SU-DHL-6 (cell line): ENCODE measurements around the gene XPO6.

Source experiments
- H2AFZ ChIP-seq: fragments of 200-600 bp; sonication (generic); 2 replicates; pipeline ENCODE4 v1.6.1; 2014; ENCODE audit warnings: low read depth, mild to moderate bottlenecking, moderate library complexity, mixed read lengths, antibody characterized with exemption, low read length; ENCODE audit not compliant: severe bottlenecking
- H3F3A ChIP-seq: fragments of 200-600 bp; shearing (Covaris generic); 2 replicates; pipeline ENCODE4 v1.6.0; 2016; ENCODE audit warnings: antibody characterized with exemption, mild to moderate bottlenecking; ENCODE audit not compliant: insufficient read depth
- H3K27ac ChIP-seq: fragments of 200-600 bp; sonication (generic); 2 replicates; pipeline ENCODE4 v1.5.1; 2016; ENCODE audit warnings: low read depth, mild to moderate bottlenecking, low read length, moderate library complexity, mixed read lengths
- H3K27me3 ChIP-seq: fragments of 200-600 bp; sonication (generic), shearing (Covaris generic); 2 replicates; pipeline ENCODE4 v1.6.0; 2014; ENCODE audit warnings: mild to moderate bottlenecking, low read length
- H3K36me3 ChIP-seq: fragments of 200-600 bp; sonication (generic); 2 replicates; pipeline ENCODE4 v1.6.1; 2014; ENCODE audit warnings: mild to moderate bottlenecking, low read length, mixed read lengths
- H3K4me2 ChIP-seq: fragments of 300-600, 200-600 bp; shearing (Covaris generic), sonication (generic); 2 replicates; pipeline ENCODE4 v1.6.0; 2014; ENCODE audit warnings: low read length, low read depth, mild to moderate bottlenecking; ENCODE audit not compliant: poor library complexity, severe bottlenecking
- H3K4me3 ChIP-seq: fragments of 200-600 bp; sonication (generic); 2 replicates; pipeline ENCODE4 v1.5.1; 2014; ENCODE audit warnings: antibody characterized with exemption, low read length, mild to moderate bottlenecking, mixed read lengths; ENCODE audit not compliant: insufficient read depth, poor library complexity, severe bottlenecking
- H3K79me2 ChIP-seq: fragments of 200-600 bp; sonication (generic); 2 replicates; pipeline ENCODE4 v1.6.1; 2014; ENCODE audit warnings: mild to moderate bottlenecking, low read length, moderate library complexity; ENCODE audit not compliant: insufficient read depth
- H3K9ac ChIP-seq: fragments of 200-600 bp; sonication (generic); 2 replicates; pipeline ENCODE4 v1.7.0; 2014; ENCODE audit warnings: mild to moderate bottlenecking, low read length
- H3K9me2 ChIP-seq: fragments of 200-600 bp; sonication (generic); replicated peaks from 2 replicates; pipeline ENCODE4 v1.6.1; 2014; ENCODE audit warnings: low read length; ENCODE audit not compliant: insufficient read depth
- H3K9me3 ChIP-seq: fragments of 200-600 bp; sonication (generic); 2 replicates; pipeline ENCODE4 v1.6.1; 2014; ENCODE audit warnings: low read length, mixed read lengths; ENCODE audit not compliant: insufficient read depth
- H4K20me1 ChIP-seq: fragments of 200-600 bp; sonication (generic); 2 replicates; pipeline ENCODE4 v1.6.1; 2014; ENCODE audit warnings: low read depth, mild to moderate bottlenecking, antibody characterized with exemption, low read length, moderate library complexity, mixed read lengths
- EZH2phosphoT487 ChIP-seq: fragments of 200-600 bp; sonication (generic), shearing (Covaris generic); conservative IDR thresholded peaks from 2 replicates; pipeline ENCODE4 v1.6.1; 2018; ENCODE audit warnings: mild to moderate bottlenecking, antibody characterized with exemption, low read length, moderate library complexity, mixed read lengths
- TF ChIP-seq, protein P1 (sequence below): fragments of 200-600 bp; sonication (generic); IDR thresholded peaks from one replicate; pipeline ENCODE4 v1.5.1; 2017; ENCODE audit warnings: antibody characterized with exemption, mild to moderate bottlenecking, low read length, moderate library complexity; ENCODE audit not compliant: insufficient read depth, poor library complexity, severe bottlenecking

The XPO6 gene

DNA sequence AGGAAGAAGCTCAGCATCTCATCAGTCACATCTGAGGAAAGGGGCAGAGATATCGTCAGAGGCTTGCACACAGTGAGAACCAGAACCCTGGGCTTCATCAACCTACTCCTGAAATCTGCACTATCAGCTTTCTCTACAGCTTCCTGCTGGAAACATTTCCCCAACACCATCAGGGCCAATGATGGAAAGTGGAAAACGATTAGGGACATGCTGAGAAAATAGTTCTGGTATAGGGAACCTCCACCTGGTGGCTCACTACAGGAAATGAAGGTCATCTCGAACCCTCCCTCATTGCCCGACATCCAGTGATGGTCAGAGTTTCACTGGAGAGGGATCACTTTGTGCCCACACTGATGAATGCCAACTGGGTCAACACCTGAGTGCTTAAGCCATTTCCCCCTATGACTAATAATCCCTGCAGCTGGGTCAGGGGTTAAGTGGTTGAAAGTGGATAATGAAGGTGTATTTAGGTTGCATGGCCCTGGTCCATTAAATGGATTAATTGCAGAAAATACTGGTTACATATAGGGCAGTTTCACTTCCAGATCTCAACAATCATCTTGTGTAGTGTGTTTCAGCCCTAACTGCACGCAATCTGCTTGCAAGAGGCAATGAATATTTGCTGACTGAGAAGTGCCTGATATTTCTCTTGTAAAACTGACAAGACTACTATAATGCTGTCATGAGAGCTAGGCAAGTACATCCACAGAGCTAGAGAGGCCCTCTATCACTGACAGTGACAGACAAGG lies 105.1 kb downstream of the XPO6 start:
- Histone ChIP-seq H3K9me3 (no peaks in the 10 kb centered on the region), H3K9me2 (no peaks in the 10 kb centered on the region), H3K36me3 (peaks cover 24% of the 10 kb centered on the region; the same call in 1 of the 2 replicates), H3K79me2 (no peaks in the 10 kb centered on the region), H3K4me3 (no peak overlapping the region), H3K27me3 (no peaks in the 10 kb centered on the region), H3K27ac (no peak overlapping the region), H2AFZ (no peak overlapping the region), H3K9ac (no peak overlapping the region), H3K4me2 (no peak overlapping the region), H4K20me1 (no peaks in the 10 kb centered on the region), H3F3A (no peaks in the 10 kb centered on the region)
- TF ChIP-seq, protein P1, sequence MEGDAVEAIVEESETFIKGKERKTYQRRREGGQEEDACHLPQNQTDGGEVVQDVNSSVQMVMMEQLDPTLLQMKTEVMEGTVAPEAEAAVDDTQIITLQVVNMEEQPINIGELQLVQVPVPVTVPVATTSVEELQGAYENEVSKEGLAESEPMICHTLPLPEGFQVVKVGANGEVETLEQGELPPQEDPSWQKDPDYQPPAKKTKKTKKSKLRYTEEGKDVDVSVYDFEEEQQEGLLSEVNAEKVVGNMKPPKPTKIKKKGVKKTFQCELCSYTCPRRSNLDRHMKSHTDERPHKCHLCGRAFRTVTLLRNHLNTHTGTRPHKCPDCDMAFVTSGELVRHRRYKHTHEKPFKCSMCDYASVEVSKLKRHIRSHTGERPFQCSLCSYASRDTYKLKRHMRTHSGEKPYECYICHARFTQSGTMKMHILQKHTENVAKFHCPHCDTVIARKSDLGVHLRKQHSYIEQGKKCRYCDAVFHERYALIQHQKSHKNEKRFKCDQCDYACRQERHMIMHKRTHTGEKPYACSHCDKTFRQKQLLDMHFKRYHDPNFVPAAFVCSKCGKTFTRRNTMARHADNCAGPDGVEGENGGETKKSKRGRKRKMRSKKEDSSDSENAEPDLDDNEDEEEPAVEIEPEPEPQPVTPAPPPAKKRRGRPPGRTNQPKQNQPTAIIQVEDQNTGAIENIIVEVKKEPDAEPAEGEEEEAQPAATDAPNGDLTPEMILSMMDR: no peak
- no peak for TF ChIP-seq EZH2phosphoT487

DNA sequence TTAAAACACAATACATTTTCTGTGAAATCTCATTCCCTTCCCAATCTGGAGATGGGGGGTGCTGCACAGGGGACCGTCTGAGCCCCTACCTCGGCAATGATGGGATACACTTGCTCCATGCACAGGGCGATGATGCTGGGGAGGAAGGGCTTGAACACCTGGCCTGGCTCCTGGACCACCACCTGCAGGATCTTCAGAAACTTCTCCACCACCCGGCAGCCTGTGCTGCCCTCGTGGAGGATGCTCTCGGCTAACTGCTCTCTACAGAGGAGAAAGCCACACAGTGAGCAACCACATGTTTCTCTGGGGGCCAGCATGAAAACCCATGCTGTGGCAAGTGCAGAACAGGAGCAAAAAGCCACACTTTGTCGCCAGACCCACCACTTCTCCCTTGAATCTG lies 105.8 kb downstream of the XPO6 start:
- TF ChIP-seq, protein P1: no peak
- no peak for TF ChIP-seq EZH2phosphoT487
- H3K4me3 ChIP-seq: no peak overlapping the region
- no peaks in the 10 kb centered on the region for H3K79me2 ChIP-seq
- no peak overlapping the region for H2AFZ ChIP-seq
- H3F3A ChIP-seq: no peaks in the 10 kb centered on the region
- H3K27ac ChIP-seq: no peak overlapping the region
- H3K9me3 ChIP-seq: no peaks in the 10 kb centered on the region
- H3K9ac ChIP-seq: no peak overlapping the region
- no peaks in the 10 kb centered on the region for H3K27me3 ChIP-seq
- no peaks in the 10 kb centered on the region for H3K9me2 ChIP-seq
- no peaks in the 10 kb centered on the region for H4K20me1 ChIP-seq
- H3K4me2 ChIP-seq: no peak overlapping the region
- peaks cover 21% of the 10 kb centered on the region; the same call in 1 of the 2 replicates for H3K36me3 ChIP-seq

DNA sequence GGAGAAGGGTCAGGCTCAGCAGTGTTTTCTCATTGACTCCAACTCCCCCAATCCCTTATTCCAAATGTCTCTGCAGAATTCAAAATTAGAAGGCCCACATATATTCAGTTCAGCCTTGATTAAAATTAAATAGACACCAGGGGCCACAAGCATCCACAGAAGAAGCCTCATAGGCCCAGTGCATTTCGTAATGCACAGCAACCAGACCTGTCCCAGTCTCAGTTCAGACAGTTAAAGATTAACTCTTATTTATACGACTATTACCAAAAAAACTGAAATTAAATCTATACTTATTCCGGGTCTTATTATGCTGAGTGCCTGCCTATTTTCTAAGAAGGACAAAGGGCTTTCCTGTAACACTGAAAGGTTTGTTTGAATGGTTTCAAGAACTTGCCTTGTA lies 106.5 kb downstream of the XPO6 start:
- H3K36me3 ChIP-seq: peaks cover 17% of the 10 kb centered on the region; the same call in 1 of the 2 replicates
- no peaks in the 10 kb centered on the region for H3K79me2 ChIP-seq
- H3K4me2 ChIP-seq: no peak overlapping the region
- no peak overlapping the region for H3K9ac ChIP-seq
- no peak overlapping the region for H3K4me3 ChIP-seq
- no peaks in the 10 kb centered on the region for H3K9me3 ChIP-seq
- no peak overlapping the region for H2AFZ ChIP-seq
- H3K9me2 ChIP-seq: no peaks in the 10 kb centered on the region
- no peaks in the 10 kb centered on the region for H4K20me1 ChIP-seq
- no peak overlapping the region for H3K27ac ChIP-seq
- no peaks in the 10 kb centered on the region for H3K27me3 ChIP-seq
- TF ChIP-seq, protein P1: no peak
- no peak for TF ChIP-seq EZH2phosphoT487
- H3F3A ChIP-seq: no peaks in the 10 kb centered on the region
